Heart left ventricle (tissue), 16 donors: ENCODE measurements around the gene ZNF785. TPM values are rescaled to one million over a fixed set of nuclear protein-coding genes. Genes with fewer than 3 reads are reported as not detected.

ENCODE experiments used
- ATAC-seq, 4 donors: fragments of 200-7000 bp; cut with Tn5 transposase; one replicate each; pipeline ENCODE4 v1.9.1; 2020 to 2022; ENCODE audit warnings: moderate library complexity in 4 of 4, mild to moderate bottlenecking in 3 of 4, moderate number of reproducible peaks in 1 of 4
- DNase-seq, 5 donors: peaks; one replicate each; pipeline ENCODE4 v3.0.0-alpha.2; 2020
- H3K27ac ChIP-seq, 12 donors: fragments of 200-600 bp; sonication (generic) in 4 of 12; one replicate each; pipeline versions ENCODE4 v1.5.0 to v1.8.0; 2016 to 2022; ENCODE audit warnings: mild to moderate bottlenecking in 2 of 12
- H3K27me3 ChIP-seq, 9 donors: fragments of 200-600 bp; sonication (generic) in 2 of 9; one replicate each; pipeline versions ENCODE4 v1.5.1 to v1.8.0; 2016 to 2022; ENCODE audit warnings: mild to moderate bottlenecking in 3 of 9
- H3K36me3 ChIP-seq, 9 donors: fragments of 200-600 bp; sonication (generic) in 2 of 9; one replicate each; pipeline versions ENCODE4 v1.5.0 to v1.8.0; 2018 to 2022; ENCODE audit warnings: mild to moderate bottlenecking in 2 of 9
- H3K4me1 ChIP-seq, 12 donors: fragments of 200-600 bp; sonication (generic) in 4 of 12; one replicate each; pipeline versions ENCODE4 v1.5.0 to v1.8.0; 2016 to 2022; ENCODE audit warnings: mild to moderate bottlenecking in 3 of 12
- H3K4me3 ChIP-seq, 12 donors: fragments of 200-600 bp; sonication (generic) in 4 of 12; one replicate each; pipeline versions ENCODE4 v1.5.0 to v1.8.0; 2017 to 2022; ENCODE audit warnings: mild to moderate bottlenecking in 9 of 12, moderate library complexity in 4 of 12
- H3K9me3 ChIP-seq, 12 donors: fragments of 200-600 bp; sonication (generic) in 4 of 12; one replicate each; pipeline versions ENCODE4 v1.5.0 to v1.8.0; 2016 to 2022; ENCODE audit warnings: mild to moderate bottlenecking in 1 of 12
- POLR2A ChIP-seq, 2 donors: fragments of 450-650 bp; IDR thresholded peaks; one replicate each; pipeline ENCODE4 v1.6.1; 2017; ENCODE audit warnings: antibody characterized with exemption in 2 of 2, mild to moderate bottlenecking in 2 of 2, moderate library complexity in 2 of 2
- WGBS, 4 donors: extraction: QIAGEN DNeasy Blood & Tissue Kit in 2 of 4; methylation state at CpG; one replicate each; pipeline versions ENCODE4 v1.1.5 to v1.1.7; 2013 to 2018; 5-methylcytosine and 5-hydroxymethylcytosine counted together
- intact Hi-C, 10 donors: fragments of 100-400 bp; cut with DNase I; formaldehyde crosslinking; loops; one replicate each; pipeline versions ENCODE4 v1.11.1 to v1.14.2; 2022
- polyA plus RNA-seq, 2 donors: library from polyadenylated mRNA; stranded (reverse); fragments of 200-250 nt; gene quantifications; one replicate each; pipeline ENCODE4 v1.2.3, GENCODE V29; 2013
- total RNA-seq, 9 donors: library from RNA; depleted of rRNA in 2 of 9; stranded (reverse); fragments of >200 nt in 2 of 9; fragmentation: NEBNext Ultra II Directional in 3 of 9; extraction: Animal tissue kit (Norgen Biotek cat#: 25700) in 3 of 9; gene quantifications; one replicate each; pipeline versions ENCODE4 v1.1.0 to v1.2.4, GENCODE V29; 2016 to 2023
- TF ChIP-seq, protein P1 (sequence below), 12 donors: fragments of 200-600 bp; sonication (generic) in 4 of 12; IDR thresholded peaks; one replicate each; pipeline versions ENCODE4 v1.5.0 to v1.8.0; 2018 to 2022; ENCODE audit warnings: antibody characterized with exemption in 12 of 12, mild to moderate bottlenecking in 5 of 12
- donor health status: ischemic (EF 13 %, LVEDD 7.1; RV severe dilation, severe dysfunction).
- donor health status: healthy with polysubstance abuse.
- donor health status: DM: no; HTN: yes; CAD: no.
- donor health status: DM: no; HTN: no; CAD: no.
- donor health status: ischemic (EF 25% LVEDD 6.9; RV normal size, moderate dysfunction).
- donor health status: ischemic (EF 25% LVEDD 5.7; RV mildly dilated, moderate dysfunction).
- donor health status: healthy.
- donor health status: DM: yes; HTN: yes; CAD: no.
- donor health status: ischemic (EF 35%, LVEDD 5.7; RV mildly dilated, moderate dysfunction).
- donor health status: nonischemic (EF 11% LVEDD 7.7; RV severe dilation, severe dysfunction).
- donor health status: DM: yes; HTN: yes; CAD: no.
- donor health status: PGD.
- donor health status: ischemic (EF 29% LVEDD 5.4; RV normal size, mild dysfunction).
- donor health status: nonischemic (EF 23%, LVEDD 6.1; RV moderate dilation, normal function).

ZNF785 gene
- total and polyA plus RNA-seq, 11 donors = 2.9 to 10.9 (median 4.5) TPM

DNA sequence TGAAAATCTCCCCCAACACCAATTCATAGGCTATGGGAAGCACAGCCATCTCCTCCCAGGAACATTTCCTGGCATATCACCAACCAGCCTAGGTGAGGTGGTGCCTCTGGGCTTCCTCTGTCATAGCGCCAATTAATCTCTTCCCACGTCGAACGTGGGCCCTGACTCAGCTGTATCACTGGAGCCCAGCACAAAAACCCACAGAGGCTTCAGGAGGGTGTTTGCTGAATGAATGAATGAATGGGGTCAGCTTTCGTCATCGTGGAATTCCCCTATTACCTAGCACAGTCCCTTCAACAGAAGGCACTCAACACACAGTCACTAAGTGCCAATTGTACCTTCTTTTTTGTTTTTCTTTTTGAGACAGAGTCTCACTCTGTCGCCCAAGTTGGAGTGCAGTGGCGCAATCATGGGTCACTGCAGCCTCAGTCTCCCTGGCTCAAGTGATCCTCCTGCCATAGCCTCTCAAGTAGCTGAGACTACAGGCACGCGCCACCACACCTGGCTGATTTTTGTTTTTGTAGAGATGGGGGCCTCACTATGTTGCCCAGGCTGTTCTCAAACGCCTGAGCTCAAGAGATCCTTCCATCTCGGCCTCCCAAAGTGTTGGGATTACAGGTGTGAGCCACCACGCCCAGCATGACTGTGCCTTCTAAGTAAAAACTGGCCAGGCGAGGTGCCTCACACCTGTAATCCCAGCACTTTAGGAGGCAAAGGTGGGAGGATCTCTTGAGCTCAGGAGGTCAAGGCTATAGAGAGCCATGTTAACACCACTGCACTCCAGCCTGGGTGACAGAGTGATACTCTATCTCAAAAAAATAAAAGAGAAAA is 18.1 kb downstream of the ZNF785 start:
- intact Hi-C loops = no loop called here
- TF ChIP-seq POLR2A (IDR thresholded peaks at IDR 0.05) = no peak
- TF ChIP-seq, protein P1, sequence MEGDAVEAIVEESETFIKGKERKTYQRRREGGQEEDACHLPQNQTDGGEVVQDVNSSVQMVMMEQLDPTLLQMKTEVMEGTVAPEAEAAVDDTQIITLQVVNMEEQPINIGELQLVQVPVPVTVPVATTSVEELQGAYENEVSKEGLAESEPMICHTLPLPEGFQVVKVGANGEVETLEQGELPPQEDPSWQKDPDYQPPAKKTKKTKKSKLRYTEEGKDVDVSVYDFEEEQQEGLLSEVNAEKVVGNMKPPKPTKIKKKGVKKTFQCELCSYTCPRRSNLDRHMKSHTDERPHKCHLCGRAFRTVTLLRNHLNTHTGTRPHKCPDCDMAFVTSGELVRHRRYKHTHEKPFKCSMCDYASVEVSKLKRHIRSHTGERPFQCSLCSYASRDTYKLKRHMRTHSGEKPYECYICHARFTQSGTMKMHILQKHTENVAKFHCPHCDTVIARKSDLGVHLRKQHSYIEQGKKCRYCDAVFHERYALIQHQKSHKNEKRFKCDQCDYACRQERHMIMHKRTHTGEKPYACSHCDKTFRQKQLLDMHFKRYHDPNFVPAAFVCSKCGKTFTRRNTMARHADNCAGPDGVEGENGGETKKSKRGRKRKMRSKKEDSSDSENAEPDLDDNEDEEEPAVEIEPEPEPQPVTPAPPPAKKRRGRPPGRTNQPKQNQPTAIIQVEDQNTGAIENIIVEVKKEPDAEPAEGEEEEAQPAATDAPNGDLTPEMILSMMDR (IDR thresholded peaks at IDR 0.05) = no peak
- ATAC-seq (no peak), DNase-seq (no peak)
- Histone ChIP-seq H3K27me3 (no peaks in the 10 kb centered on the region), H3K27ac (peak overlapping the region in 1 of 12 donors; percentile 74), H3K4me1 (peaks cover 3 to 37% (median 17%) of the 10 kb centered on the region in 12 donors), H3K4me3 (no peak overlapping the region), H3K36me3 (peaks cover 0 to 10% (median 3%) of the 10 kb centered on the region in 9 donors), H3K9me3 (no peaks in the 10 kb centered on the region)
- 87 to 89% (median 88%) methylated on average over 14 of the region's 14 CpGs for WGBS, 4 donors

DNA sequence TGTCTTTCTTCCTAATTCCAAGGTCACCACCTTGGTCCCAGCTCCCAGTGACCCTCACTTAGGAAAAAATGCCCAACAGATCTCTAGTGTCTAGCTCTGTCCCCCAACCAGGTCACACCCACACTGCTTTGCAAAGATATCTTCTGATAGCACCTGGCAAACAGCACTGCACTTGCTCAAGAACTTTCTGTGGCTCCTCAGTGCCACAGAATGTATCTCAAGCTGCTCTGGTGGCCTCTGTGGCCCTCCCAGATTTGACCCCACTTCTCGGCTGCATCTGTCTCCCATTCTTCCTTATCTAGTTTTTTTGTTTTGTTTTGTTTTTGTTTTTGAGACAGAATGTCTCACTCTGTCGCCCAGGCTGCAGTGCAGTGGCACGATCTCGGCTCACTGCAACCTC is 19.0 kb downstream of the ZNF785 start:
- no peak for TF ChIP-seq POLR2A (IDR thresholded peaks at IDR 0.05)
- TF ChIP-seq, protein P1 (IDR thresholded peaks at IDR 0.05) = no peak
- 88 to 94% (median 90%) methylated on average over 4 of the region's 4 CpGs for WGBS, 4 donors
- DNase-seq (no peak), ATAC-seq (no peak)
- H3K27ac ChIP-seq = no peak overlapping the region
- H3K4me1 ChIP-seq = peaks cover 3 to 41% (median 14%) of the 10 kb centered on the region in 12 donors
- H3K27me3 ChIP-seq = no peaks in the 10 kb centered on the region
- no peaks in the 10 kb centered on the region for H3K9me3 ChIP-seq
- intact Hi-C loops = no loop called here
- H3K36me3 ChIP-seq = peaks cover 0 to 10% (median 3%) of the 10 kb centered on the region in 9 donors
- no peak overlapping the region for H3K4me3 ChIP-seq

DNA sequence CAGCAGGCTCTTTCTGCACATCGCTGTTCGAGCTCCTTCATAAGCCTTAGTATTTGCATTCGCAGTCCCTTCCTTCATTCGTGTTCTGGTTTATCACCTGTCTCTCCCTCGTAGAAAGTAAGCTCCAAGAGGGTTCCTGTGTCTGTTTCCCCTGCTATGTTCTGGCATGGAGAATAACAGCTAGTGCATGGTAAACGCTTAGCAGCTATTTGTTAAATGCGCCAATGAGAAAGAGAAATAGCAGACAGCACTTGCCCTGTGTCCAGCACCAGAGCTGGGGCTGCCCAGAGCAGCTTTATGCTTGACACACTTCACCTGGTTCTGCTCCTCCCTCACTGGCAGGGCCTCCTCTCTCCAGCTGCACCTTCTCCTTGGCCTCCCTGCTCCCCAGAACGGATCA is 19.5 kb downstream of the ZNF785 start:
- TF ChIP-seq POLR2A (IDR thresholded peaks at IDR 0.05) = no peak
- TF ChIP-seq, protein P1 (IDR thresholded peaks at IDR 0.05) = no peak
- no peak for DNase-seq
- ATAC-seq = no peak

DNA sequence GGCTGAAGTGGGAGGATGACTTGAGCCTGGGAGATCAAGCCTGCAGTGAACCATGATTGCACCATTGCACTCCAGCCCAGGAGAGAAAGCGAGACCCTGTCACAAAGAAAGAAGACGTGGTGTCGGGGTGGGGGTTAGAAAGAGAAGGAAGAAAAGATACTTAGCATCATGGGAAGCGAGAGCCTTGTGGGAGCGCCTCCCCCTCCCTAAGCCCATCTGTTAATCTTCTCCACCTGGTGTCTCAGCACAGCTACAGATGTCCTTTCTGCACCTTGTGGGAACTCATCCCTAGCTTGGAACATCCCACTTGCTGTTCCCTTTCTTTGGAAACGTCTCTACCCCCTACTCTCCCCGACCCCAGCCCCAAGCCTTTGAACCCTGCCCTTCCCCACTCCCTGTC is 20.0 kb downstream of the ZNF785 start:
- no peak for TF ChIP-seq POLR2A (IDR thresholded peaks at IDR 0.05)
- TF ChIP-seq, protein P1 (IDR thresholded peaks at IDR 0.05) = no peak
- 64 to 72% (median 68%) methylated on average over 7 of the region's 7 CpGs for WGBS, 4 donors
- no peaks in the 10 kb centered on the region for H3K27me3 ChIP-seq
- no peak overlapping the region for H3K27ac ChIP-seq
- intact Hi-C loops = no loop called here
- H3K4me3 ChIP-seq = no peak overlapping the region
- ATAC-seq (no peak), DNase-seq (no peak)
- peaks cover 0 to 43% (median 15%) of the 10 kb centered on the region in 12 donors for H3K4me1 ChIP-seq
- peaks cover 0 to 10% (median 3%) of the 10 kb centered on the region in 9 donors for H3K36me3 ChIP-seq
- H3K9me3 ChIP-seq = no peaks in the 10 kb centered on the region

More for the DNA sequence above, 19.5 kb downstream of the ZNF785 start:
- 69 to 74% (median 71%) methylated on average over 8 of the region's 8 CpGs for WGBS, 4 donors
- Histone ChIP-seq H3K9me3 (no peaks in the 10 kb centered on the region), H3K4me3 (no peak overlapping the region), H3K27me3 (no peaks in the 10 kb centered on the region), H3K36me3 (peaks cover 0 to 10% (median 3%) of the 10 kb centered on the region in 9 donors), H3K4me1 (peaks cover 3 to 43% (median 15%) of the 10 kb centered on the region in 12 donors), H3K27ac (no peak overlapping the region)
- intact Hi-C loops = no loop called here
